ENCODE data around the gene SLC39A7. TPM values are rescaled to one million over a fixed set of nuclear protein-coding genes. Genes with fewer than 3 reads are reported as not detected.

Gene SLC39A7
- total and polyA plus RNA-seq, 2 donors from 2014 or later: 83.3 to 118 TPM

DNA sequence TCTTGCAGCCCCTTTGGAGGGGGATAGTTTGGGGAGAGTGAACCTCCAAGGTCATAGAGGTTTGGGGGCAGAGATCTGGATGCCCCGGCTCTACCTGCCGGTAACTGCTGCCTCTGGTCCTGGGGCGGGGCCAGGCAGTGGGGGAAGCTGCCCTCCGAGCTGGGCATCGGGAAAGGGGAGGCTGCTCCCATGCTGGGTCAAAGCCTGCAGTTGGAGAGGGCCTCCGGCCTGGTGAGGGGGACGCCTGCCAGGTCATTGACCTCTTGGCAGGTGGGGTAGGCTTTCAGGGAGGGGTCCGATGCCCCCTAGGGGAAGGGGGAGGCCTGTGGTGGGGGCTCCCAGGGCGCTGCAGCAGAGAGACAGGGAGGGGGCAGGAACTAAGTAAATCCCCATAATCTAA is 15.5 kb upstream of the SLC39A7 start:
- Histone ChIP-seq H3K4me3 (ENCODE audit: low read length in 3 of 3) (no peak overlapping the region), H3K36me3 (ENCODE audit: control insufficient read depth in 2 of 3, insufficient read depth in 3 of 3, low read length in 3 of 3) (no peaks in the 10 kb centered on the region), H3K9ac (ENCODE audit: low read length in 3 of 3) (no peak overlapping the region), H3K4me1 (ENCODE audit: control insufficient read depth in 2 of 3, insufficient read depth in 2 of 3, low read depth in 1 of 3, low read length in 3 of 3) (no peaks in the 10 kb centered on the region), H3K9me3 (ENCODE audit: control insufficient read depth in 2 of 3, insufficient read depth in 1 of 3, low read length in 3 of 3) (no peaks in the 10 kb centered on the region), H3K27me3 (ENCODE audit: control insufficient read depth, insufficient read depth, low read length) (no peaks in the 10 kb centered on the region), H3K27ac (ENCODE audit: low read depth in 2 of 2, low read length in 2 of 2) (no peak overlapping the region)
- DNase-seq: peak in 1 of 5 donors; percentile 70
- intact Hi-C loops (cut with DNase I): no loop called here
- TF ChIP-seq, protein P1, sequence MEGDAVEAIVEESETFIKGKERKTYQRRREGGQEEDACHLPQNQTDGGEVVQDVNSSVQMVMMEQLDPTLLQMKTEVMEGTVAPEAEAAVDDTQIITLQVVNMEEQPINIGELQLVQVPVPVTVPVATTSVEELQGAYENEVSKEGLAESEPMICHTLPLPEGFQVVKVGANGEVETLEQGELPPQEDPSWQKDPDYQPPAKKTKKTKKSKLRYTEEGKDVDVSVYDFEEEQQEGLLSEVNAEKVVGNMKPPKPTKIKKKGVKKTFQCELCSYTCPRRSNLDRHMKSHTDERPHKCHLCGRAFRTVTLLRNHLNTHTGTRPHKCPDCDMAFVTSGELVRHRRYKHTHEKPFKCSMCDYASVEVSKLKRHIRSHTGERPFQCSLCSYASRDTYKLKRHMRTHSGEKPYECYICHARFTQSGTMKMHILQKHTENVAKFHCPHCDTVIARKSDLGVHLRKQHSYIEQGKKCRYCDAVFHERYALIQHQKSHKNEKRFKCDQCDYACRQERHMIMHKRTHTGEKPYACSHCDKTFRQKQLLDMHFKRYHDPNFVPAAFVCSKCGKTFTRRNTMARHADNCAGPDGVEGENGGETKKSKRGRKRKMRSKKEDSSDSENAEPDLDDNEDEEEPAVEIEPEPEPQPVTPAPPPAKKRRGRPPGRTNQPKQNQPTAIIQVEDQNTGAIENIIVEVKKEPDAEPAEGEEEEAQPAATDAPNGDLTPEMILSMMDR (IDR thresholded peaks at IDR 0.05; ENCODE audit: borderline replicate concordance, extremely low read depth, insufficient read depth): no peak
- FAIRE-seq: no peak

DNA sequence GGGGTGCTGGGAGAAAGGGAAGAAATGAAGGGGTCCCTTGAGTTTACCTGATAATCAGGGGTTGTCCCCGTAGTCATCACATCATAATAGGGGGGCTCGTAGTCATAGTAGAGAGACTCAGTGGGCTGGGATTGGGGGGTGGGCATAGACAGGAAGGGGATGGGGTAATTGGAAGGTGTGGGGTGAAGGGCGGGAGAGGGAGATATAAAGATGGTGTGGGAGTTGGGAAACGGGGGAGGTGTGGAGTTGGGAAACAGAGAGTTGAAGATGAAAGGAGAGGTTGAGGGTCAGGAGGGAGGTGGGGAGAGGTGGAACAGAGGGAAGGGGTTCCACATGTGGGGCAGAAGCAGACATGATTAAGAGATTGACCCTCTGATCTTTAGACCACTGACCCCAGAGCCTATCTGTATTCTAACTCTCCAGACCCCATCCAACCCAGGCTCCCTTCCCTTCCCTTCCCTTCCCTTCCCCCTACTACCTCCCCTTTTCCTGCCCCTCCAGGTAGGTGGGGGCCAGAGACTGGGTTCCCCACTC is 14.9 kb upstream of the SLC39A7 start:
- Histone ChIP-seq H3K27ac (ENCODE audit: low read depth in 2 of 2, low read length in 2 of 2) (no peak overlapping the region), H3K9me3 (ENCODE audit: control insufficient read depth in 2 of 3, insufficient read depth in 1 of 3, low read length in 3 of 3) (no peaks in the 10 kb centered on the region), H3K4me3 (ENCODE audit: low read length in 3 of 3) (no peak overlapping the region), H3K9ac (ENCODE audit: low read length in 3 of 3) (no peak overlapping the region), H3K4me1 (ENCODE audit: control insufficient read depth in 2 of 3, insufficient read depth in 2 of 3, low read depth in 1 of 3, low read length in 3 of 3) (no peaks in the 10 kb centered on the region), H3K36me3 (ENCODE audit: control insufficient read depth in 2 of 3, insufficient read depth in 3 of 3, low read length in 3 of 3) (no peaks in the 10 kb centered on the region), H3K27me3 (ENCODE audit: control insufficient read depth, insufficient read depth, low read length) (no peaks in the 10 kb centered on the region)
- DNase-seq (no peak), FAIRE-seq (no peak)
- TF ChIP-seq, protein P1 (IDR thresholded peaks at IDR 0.05; ENCODE audit: borderline replicate concordance, extremely low read depth, insufficient read depth): no peak
- intact Hi-C loops (cut with DNase I): no loop called here

DNA sequence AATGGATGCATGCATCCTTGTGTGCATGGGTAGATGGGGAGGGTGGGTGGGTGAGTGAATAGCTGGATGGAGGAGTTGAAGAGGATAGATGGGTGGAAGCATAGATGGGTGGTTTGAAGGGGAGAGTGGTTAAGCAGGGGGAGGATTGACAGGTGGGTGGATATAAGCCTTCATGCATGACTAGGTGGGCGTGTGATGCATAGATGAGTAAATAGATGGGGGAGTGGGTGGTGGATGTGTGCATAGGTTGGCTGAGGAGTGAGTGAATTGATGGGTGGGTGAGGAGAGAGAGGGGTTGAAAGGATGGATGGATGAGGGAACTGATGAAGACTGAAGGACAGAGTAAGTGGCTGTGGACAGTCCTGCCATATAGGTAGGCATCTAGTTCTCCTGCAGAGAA is 12.9 kb upstream of the SLC39A7 start:
- Histone ChIP-seq H3K27ac (ENCODE audit: low read depth in 2 of 2, low read length in 2 of 2) (no peak overlapping the region), H3K9ac (ENCODE audit: low read length in 3 of 3) (no peak overlapping the region), H3K27me3 (ENCODE audit: control insufficient read depth, insufficient read depth, low read length) (peaks cover 4% of the 10 kb centered on the region), H3K36me3 (ENCODE audit: control insufficient read depth in 2 of 3, insufficient read depth in 3 of 3, low read length in 3 of 3) (no peaks in the 10 kb centered on the region), H3K9me3 (ENCODE audit: control insufficient read depth in 2 of 3, insufficient read depth in 1 of 3, low read length in 3 of 3) (no peaks in the 10 kb centered on the region), H3K4me3 (ENCODE audit: low read length in 3 of 3) (no peak overlapping the region), H3K4me1 (ENCODE audit: control insufficient read depth in 2 of 3, insufficient read depth in 2 of 3, low read depth in 1 of 3, low read length in 3 of 3) (peaks cover 0 to 3% (median 1%) of the 10 kb centered on the region in 3 donors)
- intact Hi-C loops (cut with DNase I): no loop called here
- TF ChIP-seq, protein P1 (IDR thresholded peaks at IDR 0.05; ENCODE audit: borderline replicate concordance, extremely low read depth, insufficient read depth): no peak
- FAIRE-seq (no peak), DNase-seq (no peak)

DNA sequence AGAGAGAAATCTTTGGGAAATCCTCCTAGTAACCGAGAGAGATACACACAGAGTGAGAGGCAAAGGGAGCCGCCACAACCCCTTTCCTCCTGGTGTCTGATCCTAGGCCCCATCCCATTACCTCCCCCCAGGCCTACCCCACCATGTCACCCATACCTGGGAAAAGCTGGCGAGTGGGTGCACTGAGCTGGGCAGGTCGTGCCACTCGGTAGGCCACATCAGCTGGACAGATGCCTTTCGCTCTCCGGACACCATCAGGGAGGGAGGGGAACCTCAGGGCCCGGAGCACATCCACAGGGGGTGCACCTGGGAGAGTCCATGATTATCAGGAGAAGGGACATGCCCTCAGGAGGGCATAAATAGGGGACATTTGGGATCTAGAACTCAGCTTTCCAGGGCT is 11.5 kb upstream of the SLC39A7 start:
- intact Hi-C loops (cut with DNase I): no loop called here
- Histone ChIP-seq H3K36me3 (ENCODE audit: control insufficient read depth in 2 of 3, insufficient read depth in 3 of 3, low read length in 3 of 3) (peaks cover 0 to under 1% (median 0%) of the 10 kb centered on the region in 3 donors), H3K9me3 (ENCODE audit: control insufficient read depth in 2 of 3, insufficient read depth in 1 of 3, low read length in 3 of 3) (no peaks in the 10 kb centered on the region), H3K9ac (ENCODE audit: low read length in 3 of 3) (no peak overlapping the region), H3K4me1 (ENCODE audit: control insufficient read depth in 2 of 3, insufficient read depth in 2 of 3, low read depth in 1 of 3, low read length in 3 of 3) (peaks cover 0 to 4% (median 4%) of the 10 kb centered on the region in 3 donors), H3K27me3 (ENCODE audit: control insufficient read depth, insufficient read depth, low read length) (peaks cover 4% of the 10 kb centered on the region), H3K4me3 (ENCODE audit: low read length in 3 of 3) (no peak overlapping the region), H3K27ac (ENCODE audit: low read depth in 2 of 2, low read length in 2 of 2) (no peak overlapping the region)
- TF ChIP-seq, protein P1 (IDR thresholded peaks at IDR 0.05; ENCODE audit: borderline replicate concordance, extremely low read depth, insufficient read depth): no peak
- no peak for DNase-seq
- no peak for FAIRE-seq

Measured in kidney (tissue), 14 donors.